GM12878 (cell line): Measurements from ENCODE around the gene ABCA2.
A peak's percentile ranks its signal among the peaks of the same experiment; 100 is the strongest.

ENCODE experiments used
- BHLHE40 ChIP-seq, 2 experiments: fragments of 450-650 bp in 1 of 2; IDR thresholded peaks; 2 replicates each; pipeline ENCODE4 v1.6.1; 2011 to 2017; ENCODE audit warnings: low read depth in 2 of 2, borderline replicate concordance in 1 of 2, improper control_type of control experiment in 1 of 2, low read length in 1 of 2, mild to moderate bottlenecking in 1 of 2
- CEBPZ ChIP-seq: fragments of 150-350 bp; IDR thresholded peaks from 2 replicates; pipeline ENCODE4 v1.6.1; 2016; ENCODE audit warnings: low read depth, low read length
- CHD2 ChIP-seq: IDR thresholded peaks from 2 replicates; pipeline ENCODE4 v1.6.1; 2011; ENCODE audit warnings: low read depth, low read length, improper control_type of control experiment, borderline replicate concordance
- CTCF ChIP-seq, 3 experiments: IDR thresholded peaks in 2 of 3; conservative IDR thresholded peaks in 1 of 3; 2 replicates each; pipeline ENCODE4 v1.5.1; 2011; ENCODE audit warnings: low read depth in 3 of 3, low read length in 3 of 3, mild to moderate bottlenecking in 3 of 3, control low read depth in 2 of 3, moderate library complexity in 2 of 3, inconsistent platforms in 1 of 3, mixed read lengths in 1 of 3; ENCODE audit not compliant: control insufficient read depth in 2 of 3, insufficient read depth in 1 of 3; ENCODE audit errors: extremely low read depth in 1 of 3
- ESRRA ChIP-seq: IDR thresholded peaks from 2 replicates; pipeline ENCODE4 v1.6.1; 2012; ENCODE audit warnings: mild to moderate bottlenecking, low read length, improper control_type of control experiment
- JUND ChIP-seq: IDR thresholded peaks from 2 replicates; pipeline ENCODE4 v1.6.1; 2012; ENCODE audit warnings: low read depth, mild to moderate bottlenecking, low read length, improper control_type of control experiment, moderate library complexity
- RAD21 ChIP-seq: IDR thresholded peaks from 2 replicates; pipeline ENCODE4 v1.6.1; 2011; ENCODE audit warnings: mild to moderate bottlenecking, low read depth, low read length, moderate library complexity; ENCODE audit not compliant: insufficient read depth
- RELA ChIP-seq: fragments of 450-650 bp; IDR thresholded peaks from 2 replicates; pipeline ENCODE4 v1.8.0; 2014; ENCODE audit warnings: borderline replicate concordance; ENCODE audit not compliant: partially characterized antibody
- RFX5 ChIP-seq: IDR thresholded peaks from 2 replicates; pipeline ENCODE4 v1.6.1; 2011; ENCODE audit warnings: low read depth, low read length, improper control_type of control experiment
- SUZ12 ChIP-seq: fragments of 200-600 bp; sonication (generic); IDR thresholded peaks from one replicate; pipeline ENCODE4 v1.6.1; 2018; ENCODE audit warnings: antibody characterized with exemption, mild to moderate bottlenecking; ENCODE audit not compliant: unreplicated experiment
- USF2 ChIP-seq: IDR thresholded peaks from 2 replicates; pipeline ENCODE4 v1.6.1; 2011; ENCODE audit warnings: low read depth, low read length, improper control_type of control experiment, borderline replicate concordance
- ZBTB33 ChIP-seq: fragments of 450-650 bp; IDR thresholded peaks from 2 replicates; pipeline ENCODE4 v1.6.1; 2017; ENCODE audit warnings: mild to moderate bottlenecking
- ZNF384 ChIP-seq: IDR thresholded peaks from 2 replicates; pipeline ENCODE4 v1.6.1; 2012; ENCODE audit warnings: low read depth, mild to moderate bottlenecking, low read length, improper control_type of control experiment, borderline replicate concordance

- TF ChIP-seq CTCF (IDR thresholded peaks at IDR 0.05 in 2 of 3, conservative IDR thresholded peaks at IDR 0.05 in 1 of 3; ENCODE audit: control insufficient read depth in 2 of 3, extremely low read depth in 1 of 3, insufficient read depth in 1 of 3, low read depth in 3 of 3, low read length in 3 of 3) (no peak), USF2 (peak; percentile 15), CEBPZ (no peak), ESRRA (no peak), RAD21 (no peak), RELA (no peak), ZNF384 (no peak), SUZ12 (no peak), JUND (no peak), RFX5 (no peak), ZBTB33 (no peak), BHLHE40 (IDR thresholded peaks at IDR 0.05; ENCODE audit: borderline replicate concordance in 1 of 2, low read depth in 2 of 2, low read length in 1 of 2) (peak; percentile 95 to 99), CHD2 (no peak)
Measured at GRCh38 chr9:137077010-137077747, 49.1 kb upstream of the ABCA2 start, which contains the start of gene UAP1L1.
